Uterus (tissue), 2 donors: Measurements from ENCODE around the gene MS4A7.

Source experiments
- POLR2A ChIP-seq, 2 donors: fragments of 450-650 bp; IDR thresholded peaks; one replicate each; pipeline ENCODE4 v1.6.1; 2016; ENCODE audit warnings: antibody characterized with exemption in 2 of 2, mild to moderate bottlenecking in 1 of 2, moderate library complexity in 1 of 2
- TF ChIP-seq, protein P1 (sequence below), 4 experiments: fragments of 200-600 bp in 2 of 4; fragments of 450-650 bp in 2 of 4; sonication (generic) in 2 of 4; IDR thresholded peaks; one replicate each; pipeline ENCODE4 v1.5.1; 2016 to 2019; ENCODE audit warnings: antibody characterized with exemption in 4 of 4, mild to moderate bottlenecking in 2 of 4, moderate library complexity in 1 of 4

DNA sequence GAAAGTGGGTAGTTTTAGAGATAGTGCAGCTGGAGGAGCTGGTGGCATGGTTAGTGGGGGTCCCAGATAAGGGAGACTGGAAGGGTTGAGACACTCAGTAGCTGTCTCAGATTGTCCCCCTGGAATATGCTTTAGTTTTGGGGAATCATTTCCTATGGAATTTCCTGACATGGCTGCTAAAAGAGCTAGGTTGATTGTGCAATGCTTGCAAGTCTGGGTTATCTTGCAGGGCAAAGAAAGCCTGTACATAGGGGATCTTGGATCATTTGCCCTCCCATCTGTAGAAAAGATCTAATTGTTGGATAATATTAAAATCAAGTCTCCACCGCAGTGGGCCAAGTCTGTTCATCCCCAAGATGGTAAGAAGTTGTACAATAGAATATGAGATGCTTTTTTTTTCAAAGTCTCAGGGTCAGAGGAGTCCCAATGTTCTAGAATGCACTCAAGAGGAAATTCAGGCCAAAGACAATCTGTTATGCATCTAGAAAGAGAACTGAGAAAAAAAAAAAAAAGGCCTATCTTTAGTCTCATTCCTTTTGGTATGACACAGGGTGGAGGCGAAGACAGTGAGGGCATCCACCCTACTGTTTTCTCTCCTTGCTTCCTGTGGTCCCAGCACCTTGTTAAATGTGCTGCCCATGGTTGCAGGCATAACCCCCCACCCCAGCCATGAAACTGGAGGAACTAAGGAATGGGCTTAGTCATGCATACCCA is 31.1 kb upstream of the MS4A7 start:
- TF ChIP-seq, protein P1, sequence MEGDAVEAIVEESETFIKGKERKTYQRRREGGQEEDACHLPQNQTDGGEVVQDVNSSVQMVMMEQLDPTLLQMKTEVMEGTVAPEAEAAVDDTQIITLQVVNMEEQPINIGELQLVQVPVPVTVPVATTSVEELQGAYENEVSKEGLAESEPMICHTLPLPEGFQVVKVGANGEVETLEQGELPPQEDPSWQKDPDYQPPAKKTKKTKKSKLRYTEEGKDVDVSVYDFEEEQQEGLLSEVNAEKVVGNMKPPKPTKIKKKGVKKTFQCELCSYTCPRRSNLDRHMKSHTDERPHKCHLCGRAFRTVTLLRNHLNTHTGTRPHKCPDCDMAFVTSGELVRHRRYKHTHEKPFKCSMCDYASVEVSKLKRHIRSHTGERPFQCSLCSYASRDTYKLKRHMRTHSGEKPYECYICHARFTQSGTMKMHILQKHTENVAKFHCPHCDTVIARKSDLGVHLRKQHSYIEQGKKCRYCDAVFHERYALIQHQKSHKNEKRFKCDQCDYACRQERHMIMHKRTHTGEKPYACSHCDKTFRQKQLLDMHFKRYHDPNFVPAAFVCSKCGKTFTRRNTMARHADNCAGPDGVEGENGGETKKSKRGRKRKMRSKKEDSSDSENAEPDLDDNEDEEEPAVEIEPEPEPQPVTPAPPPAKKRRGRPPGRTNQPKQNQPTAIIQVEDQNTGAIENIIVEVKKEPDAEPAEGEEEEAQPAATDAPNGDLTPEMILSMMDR (IDR thresholded peaks at IDR 0.05) = no peak
- no peak for TF ChIP-seq POLR2A (IDR thresholded peaks at IDR 0.05)
